GM19193 (cell line): ENCODE results near the gene IL2RA.

ENCODE experiments used
- POLR2A ChIP-seq: IDR thresholded peaks from 4 replicates; pipeline ENCODE4 v1.6.1; 2011; ENCODE audit not compliant: insufficient read depth, insufficient read length; ENCODE audit errors: extremely low read depth

Gene IL2RA

DNA sequence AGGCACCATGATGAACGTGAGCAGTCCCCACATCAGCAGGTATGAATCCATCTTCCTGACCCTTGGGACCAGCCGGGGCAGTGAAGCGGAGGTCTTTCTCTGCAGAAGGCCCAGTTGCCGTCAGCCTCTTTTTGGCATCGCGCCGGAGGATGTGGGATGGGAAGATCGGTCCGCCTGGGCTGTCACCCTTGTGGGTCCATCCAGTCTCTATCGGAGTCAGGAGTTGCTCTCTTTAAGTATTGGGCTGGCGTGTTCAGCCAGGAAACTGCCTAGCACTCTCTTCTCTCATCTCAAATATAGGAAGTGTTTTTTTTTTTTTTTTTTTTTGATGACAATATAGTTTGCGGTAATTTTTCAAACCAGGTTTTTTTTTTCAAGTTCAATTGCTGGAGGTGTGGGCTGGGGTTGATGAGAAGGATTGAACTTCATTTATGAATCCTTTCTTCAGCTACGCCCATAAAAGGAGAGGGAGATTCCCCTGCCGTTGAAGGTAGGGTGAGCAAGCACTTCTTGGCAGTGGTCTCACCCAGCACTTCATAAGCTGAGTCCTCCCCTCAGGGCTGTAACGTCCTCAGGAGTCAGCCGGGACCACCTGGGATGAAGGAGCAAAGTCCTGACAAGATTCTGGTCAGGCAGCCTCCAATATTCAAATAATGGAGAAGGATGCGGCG, at the start of gene IL2RA:
Gene IL2RA (minus strand): TSS at position 267 of the 671 bp plus-strand sequence. CDS start 216 bp downstream, at position 51.
- peak; percentile 29 for TF ChIP-seq POLR2A

DNA sequence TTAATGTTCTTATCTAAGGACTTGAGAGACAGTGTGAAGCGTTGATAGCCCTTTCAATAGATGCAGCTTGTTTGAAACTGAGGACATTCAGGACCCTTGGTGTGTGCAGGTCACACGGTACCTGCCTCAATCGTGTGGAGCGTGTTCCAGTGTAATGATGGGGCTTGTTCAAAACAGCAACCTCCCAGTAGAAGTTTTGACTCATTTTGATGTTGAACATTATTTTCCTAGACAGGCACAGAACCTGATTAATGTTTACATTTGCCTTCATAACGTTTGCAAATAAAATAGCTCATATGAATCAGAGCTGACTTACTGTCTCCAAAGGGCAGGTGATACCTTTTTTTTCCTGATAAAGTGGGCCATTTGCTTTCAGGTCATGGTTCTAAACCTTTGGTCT, 48.0 kb upstream of the IL2RA start:
- no peak for TF ChIP-seq POLR2A

DNA sequence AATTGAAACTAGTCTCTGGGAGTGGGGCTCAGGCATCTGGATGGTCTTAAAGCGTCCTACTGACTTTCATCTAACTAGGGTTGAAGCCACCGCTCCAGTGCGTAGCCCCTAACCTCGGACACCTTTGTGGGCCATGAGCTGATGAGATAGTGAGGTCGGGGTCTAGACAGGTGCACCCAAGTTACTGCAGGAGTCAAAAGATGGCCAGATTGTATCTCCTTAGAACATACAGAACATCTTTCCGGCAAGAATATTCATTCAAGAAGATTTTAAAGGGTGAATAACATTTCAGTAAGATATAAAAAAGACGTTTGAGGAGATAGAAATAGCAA, 47.2 kb upstream of the IL2RA start:
- no peak for TF ChIP-seq POLR2A

DNA sequence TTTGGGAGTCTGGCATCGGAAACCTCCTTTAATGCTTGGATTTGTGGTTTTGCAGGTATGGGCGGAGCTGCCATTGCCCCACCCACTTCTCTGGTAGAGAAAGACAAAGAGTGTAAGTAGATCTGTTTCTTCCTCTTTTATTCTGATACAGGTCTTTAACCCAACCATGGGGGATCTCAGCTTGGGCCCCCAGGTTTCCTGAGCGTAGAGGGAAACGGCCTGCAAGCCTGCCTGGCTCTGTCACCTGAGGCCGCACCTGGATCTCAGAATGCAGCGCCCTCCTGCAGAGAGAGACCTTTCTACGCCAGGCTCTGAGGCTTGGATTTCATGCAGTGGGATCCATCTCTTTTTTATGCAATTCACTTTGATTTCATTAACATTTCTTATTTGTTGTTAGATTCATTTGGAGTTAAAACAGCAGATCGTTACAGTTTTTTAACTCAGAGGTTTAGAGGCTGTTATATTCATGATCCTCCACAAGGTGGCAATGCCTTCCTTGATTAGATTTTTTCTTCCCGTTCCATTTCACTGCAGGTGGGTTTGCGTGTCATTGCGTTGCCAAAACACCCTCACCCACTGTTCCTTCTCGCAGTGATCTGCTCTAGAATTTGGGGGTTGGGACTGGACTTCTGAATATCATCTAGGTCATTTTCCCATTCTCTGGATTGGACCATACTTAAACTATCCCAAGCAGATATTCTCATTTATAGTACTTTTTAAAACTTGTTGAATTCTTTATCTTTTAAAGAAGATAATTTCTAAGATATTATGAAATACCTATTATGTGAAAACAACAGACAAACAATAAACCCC, 46.7 kb upstream of the IL2RA start:
- TF ChIP-seq POLR2A = no peak

DNA sequence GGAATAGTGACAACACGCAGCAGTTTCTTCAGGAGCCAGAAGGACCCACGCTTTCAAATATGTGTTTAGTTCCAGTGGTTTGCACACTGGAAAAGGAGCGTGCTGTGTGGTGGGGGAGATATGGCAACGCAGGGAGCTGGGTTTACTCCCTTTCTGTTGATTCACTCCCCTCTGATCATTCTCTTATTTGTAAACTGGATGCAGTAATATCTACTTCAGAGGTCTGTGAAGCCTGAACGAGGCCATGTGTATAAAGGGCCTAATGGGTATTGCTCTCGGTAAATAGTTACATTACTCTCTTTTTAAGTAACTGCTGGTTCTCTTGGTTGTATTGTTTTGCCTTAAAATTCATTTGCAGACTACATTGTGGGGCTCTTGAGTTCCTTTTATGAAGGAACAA, 45.9 kb upstream of the IL2RA start:
- no peak for TF ChIP-seq POLR2A

DNA sequence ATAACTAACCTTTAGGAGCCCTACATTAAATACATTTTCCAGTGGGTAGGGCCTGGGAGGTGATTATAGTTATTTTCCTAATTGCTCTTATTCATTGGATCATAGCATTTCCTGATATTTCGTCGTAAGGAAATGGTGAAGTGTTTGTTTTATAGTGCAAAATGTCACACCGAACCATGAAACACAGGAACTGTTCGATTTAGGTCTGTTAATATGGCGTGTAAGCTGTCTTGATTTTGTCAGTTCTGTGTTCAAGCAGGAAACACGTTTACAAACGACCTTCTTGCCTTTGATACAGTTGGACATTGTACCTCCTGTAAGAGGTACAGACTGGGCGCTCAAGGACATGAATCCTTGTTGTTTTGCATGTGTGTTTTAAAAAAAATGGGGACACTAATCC, 41.4 kb upstream of the IL2RA start:
- no peak for TF ChIP-seq POLR2A

DNA sequence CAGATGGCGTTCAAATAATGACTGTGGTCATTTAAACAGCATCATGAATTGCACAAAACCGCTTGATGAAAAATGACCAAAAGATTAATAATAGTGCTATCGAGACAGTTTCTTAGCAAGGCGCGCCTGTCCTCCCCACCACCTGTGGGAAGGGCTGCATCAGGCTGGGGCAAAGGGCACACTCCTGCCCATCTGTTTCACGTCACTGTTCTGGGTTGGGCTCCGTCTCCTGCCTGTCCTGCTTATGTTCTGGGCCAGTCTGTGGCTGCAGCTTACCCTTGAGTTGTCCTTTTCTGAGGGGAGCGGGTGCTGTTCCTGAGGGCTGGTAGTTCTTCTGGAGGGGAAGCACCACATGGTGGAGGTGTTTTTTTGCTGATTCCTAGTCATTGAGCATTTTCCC, 40.0 kb upstream of the IL2RA start:
- TF ChIP-seq POLR2A = no peak

DNA sequence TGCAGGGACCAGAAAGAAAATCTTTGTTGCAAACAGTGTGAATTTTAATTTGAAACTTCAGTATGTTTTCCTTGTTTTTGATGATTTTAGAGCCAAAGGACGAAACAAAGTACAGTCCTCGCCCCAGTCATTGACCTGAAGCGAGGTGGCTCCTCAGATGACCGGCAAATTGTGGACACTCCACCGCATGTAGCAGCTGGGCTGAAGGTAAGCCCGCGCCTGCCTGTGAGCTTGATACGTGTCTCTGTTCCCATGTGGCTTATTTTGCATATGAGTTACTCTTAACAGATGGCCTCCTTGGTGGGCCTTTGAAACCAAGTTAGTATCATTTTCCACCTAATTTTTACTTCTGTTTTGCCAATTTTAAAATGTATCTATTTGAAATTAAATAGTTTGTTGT, 39.0 kb upstream of the IL2RA start:
- TF ChIP-seq POLR2A = peak; percentile 27

DNA sequence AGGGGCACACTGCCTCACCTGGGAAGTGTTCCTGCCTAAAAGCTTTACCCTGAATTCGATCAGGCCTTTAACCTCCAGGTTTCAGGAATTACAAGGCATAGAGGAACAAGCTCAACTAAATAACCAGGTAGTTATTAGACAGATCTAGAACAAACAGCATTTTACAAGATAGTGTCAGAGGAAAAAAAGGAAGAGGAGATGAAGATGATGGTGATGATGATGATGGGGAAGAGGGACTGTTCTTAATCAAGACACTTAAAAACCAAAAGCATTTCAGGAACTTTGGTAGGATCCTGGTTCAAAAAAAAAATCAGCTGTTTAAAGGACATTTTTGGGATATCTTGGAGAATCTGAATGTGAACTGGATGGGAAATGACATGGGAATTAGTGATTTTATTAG, 38.2 kb upstream of the IL2RA start:
- no peak for TF ChIP-seq POLR2A

DNA sequence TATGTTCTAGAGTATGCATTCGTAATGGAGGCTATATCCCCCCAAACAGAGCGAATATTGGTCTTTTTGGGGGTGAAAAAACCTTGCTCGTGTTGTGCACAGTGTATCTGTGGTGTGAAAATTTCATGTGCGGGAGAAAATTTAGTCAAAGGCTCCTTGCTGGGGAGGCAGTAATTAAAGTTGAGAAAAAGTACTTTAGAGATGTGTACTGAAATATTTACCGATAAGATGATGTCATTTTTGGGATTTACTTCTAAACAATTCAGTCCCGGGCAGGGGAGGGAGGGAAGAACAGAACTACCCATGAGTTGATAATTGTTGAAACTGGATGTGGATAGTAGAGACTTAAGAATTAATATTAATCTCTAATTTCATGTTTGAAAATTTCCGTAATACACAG, 36.0 kb upstream of the IL2RA start:
- TF ChIP-seq POLR2A = no peak

DNA sequence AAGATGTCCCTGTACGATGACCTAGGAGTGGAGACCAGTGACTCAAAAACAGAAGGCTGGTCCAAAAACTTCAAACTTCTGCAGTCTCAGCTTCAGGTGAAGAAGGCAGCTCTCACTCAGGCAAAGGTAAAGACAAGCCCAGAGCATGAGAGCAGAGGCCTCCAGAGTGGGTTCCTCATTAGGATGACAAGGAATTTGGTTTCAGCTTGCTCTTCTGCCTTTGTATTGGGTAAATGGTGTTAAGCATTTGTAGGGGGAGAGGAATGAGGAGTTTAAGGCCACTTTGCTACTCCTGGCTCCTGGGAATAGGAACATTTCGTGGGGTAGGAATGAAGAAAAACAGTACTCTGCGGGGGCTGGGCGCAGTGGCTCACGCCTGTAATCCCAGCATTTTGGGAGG, 34.9 kb upstream of the IL2RA start:
- TF ChIP-seq POLR2A = no peak

DNA sequence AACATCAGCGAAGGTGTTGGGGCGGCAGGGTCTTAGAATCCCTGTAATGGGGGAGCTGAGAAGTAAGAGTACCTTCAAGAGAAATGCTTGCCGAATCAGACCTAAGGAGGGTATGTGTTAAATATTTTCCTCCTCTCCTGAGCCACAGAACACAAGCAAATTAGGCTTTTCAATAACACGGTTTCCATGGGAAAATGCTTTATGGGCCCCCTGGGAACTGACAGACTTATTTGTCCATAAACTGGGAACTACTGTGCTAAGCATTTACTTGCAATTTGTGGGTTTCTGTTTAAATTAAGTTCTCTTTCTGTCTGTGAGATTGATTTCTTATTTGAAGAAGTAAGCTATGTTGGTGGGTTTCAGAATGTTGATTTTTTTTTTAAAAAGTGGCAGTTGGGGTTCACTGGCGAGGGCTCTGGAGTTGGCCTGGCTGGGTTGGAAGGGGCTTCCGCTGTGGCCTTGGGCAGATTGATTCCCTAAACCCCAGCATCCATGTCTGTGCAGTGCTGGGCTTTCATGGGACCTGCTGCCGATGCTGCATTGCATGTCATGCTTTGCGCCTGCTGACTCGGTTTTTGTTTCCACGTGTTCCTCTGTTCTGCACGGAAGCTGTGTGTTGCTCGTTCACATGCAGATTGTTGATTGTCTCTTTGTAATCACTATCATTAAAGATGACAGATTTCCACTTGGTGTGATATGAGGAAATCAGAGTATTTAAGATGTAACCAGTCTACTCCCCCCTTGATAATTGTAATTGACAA, 33.8 kb upstream of the IL2RA start:
- TF ChIP-seq POLR2A = no peak

DNA sequence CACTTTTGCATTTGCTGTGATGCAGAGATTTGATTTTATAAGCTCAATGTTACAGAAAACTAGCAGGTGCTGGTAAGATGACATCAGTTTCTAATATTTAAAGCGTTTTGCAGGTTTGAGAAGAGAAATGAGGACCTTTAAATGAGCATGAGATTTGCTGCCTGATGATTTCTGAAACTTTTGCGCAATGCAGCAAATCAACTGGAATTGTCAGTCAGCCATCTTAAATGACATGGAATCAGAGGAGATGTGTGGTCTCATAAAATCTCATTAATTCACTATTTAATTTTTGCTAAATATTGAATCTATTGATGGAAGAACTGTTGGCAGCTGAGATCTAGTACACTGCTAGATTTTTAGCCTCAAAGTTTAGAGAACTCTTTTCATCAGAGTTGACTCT, 30.6 kb upstream of the IL2RA start:
- TF ChIP-seq POLR2A = no peak

DNA sequence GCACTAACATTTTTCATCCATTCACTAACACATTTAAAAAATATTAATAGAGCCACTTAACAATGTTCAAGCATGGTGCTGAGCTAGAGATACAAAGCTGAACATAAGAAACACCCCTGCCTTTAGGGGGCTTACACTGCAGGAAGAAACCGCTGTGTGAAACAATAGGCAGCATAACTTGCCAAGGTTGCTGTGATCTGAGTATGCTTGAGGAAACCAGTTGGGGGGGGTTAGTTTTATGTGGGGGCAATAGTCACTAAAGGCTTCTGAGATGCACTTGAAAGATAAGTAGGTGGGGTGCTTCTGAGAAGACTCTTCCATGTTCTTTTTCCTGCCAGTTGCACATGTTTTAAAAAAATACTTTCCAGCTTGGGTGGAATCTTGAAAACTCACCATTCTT, 29.5 kb upstream of the IL2RA start:
- no peak for TF ChIP-seq POLR2A

DNA sequence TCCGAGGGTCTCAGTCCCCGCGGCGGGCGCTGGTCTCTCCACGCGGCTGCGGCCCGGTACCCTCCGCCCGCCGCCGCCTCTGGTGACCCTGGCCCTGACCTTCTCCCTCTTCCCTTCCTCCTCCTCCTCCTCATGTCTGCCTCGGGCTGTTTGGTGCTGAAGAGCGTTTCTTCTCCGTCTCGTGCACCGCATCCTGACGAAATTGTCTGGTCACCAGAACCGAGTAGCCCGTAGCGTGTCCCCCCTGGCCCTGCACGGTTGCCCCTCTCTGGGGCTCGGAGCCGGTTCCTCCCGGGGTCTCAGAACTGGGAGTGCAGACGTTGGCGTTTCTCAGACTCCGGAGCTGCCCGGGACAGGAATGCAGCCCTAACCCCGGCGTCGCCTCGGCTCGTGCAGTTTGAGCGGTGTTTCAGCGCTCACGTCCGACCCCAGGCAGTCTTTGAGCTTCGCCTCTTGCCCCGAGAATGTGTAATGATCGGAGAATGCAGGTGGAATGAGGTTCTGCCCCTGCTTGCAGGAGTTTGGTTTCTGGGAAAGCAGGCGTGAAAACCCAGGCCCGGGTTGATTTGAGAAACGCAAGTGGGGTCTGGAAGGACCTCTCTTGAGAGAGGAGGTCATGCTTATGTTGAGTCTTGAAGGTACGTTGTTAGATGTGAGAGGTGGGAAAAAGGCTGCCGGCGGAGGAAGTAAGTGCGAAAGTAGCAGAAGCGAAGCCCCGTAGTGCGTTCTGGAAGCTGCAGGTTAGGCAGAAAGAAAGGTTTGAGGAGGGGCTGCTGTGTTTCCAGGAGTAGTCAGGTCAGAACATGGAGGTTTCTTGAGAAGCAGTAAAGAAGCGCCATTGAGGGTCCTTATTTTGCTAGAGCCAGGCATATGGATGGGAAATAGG, 27.4 kb upstream of the IL2RA start:
- TF ChIP-seq POLR2A = no peak
